ENCODE data around the gene FAM174B.

FAM174B gene

DNA sequence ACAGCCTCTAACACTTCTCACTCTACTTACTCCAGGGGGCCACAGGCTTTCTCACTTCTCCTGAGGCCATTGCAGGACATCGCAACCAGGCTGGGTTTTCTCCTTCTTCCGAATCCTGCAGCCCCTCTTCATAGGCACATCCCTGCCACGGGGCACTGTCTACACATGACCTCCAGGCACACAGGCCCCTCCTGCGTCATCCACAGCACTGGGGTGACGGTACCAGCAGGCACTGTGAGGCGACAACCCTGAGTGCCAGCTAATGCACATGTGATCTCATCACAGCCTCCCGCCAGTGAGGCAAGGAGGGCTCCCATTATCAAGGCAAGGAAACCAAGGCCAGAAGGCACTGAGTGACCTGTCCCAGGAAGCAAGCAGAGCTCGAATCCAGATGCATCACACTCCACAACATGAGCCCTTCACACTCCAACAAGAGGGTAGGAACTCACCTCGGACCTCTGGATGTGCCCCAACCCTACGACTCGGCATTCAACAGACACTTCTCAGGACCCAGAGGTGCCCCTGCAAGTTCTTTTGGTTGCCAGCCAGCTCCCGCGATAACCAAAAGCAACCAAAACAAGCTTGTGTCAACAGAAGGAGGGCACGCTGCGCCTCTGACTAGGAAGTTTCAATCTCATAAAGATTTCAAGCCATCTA is 16.7 kb downstream of the FAM174B start:
- peak; percentile 48 for DNase-seq

DNA sequence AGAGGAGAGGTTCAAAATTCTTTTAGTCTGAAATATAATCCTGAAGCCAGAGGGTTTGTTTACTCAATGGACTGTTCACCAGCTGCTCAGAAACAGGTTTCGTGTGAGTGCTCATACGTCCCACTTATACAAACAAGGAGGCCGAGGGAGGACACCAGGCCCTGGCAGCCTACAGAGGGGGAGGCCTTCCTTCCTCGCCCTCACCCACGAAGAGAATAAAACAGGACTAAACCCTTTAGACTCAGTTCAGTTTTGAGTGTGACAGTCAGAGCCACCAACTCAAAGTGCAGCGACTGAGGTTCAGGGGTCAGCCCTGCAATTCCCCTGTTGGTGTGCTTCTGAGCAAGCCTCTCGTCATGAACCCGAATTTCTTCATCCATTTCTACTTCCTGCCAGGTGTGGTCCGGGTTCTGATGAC is 17.3 kb downstream of the FAM174B start:
- DNase-seq, result peak; percentile 80

DNA sequence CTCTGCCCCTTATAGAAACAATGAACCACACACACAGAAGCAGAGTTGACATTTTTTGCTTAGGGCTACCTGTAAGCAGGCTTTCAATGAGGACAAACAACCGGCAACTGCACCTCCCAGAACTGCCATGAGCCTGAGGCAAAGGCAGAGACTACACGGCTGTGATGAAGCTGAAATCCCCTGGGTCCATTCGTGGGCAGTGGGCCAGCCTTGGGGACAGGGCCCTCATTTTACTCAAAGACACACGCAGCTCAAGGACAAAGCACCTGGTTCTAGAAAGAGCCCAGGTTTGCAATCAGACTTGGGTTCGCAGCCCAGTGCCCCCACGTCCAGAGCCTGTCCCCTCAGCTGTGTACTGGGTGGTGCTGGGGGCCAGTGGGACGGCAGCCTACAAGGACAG is 17.9 kb downstream of the FAM174B start:
- no peak for DNase-seq

DNA sequence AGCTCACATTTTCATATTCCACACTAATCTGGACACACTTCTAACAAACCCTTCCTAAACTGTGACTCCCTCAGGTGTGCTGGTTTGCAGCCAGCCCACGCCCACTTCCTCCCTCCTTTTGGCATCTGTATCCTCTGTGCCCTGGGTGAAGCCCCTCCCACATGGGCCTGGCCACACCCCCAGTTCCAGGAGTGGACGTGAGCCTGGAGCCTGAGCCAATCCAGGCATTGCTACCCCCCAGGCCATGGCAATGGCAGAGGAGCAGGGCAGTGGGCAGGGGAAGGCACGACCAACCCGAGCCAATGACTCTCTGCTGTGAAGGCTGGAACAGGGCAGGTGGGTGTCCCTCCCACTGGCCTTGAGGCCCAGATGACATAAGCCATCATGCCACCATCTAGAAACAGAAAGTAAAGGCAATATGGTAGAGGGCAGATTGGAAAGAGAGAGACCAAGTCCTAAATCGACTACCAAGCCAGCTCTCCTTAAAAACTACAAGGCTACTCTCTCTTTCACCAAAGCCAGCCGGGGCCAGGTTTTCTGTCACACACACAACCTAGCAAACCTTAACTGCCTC is 18.6 kb downstream of the FAM174B start:
- no peak for DNase-seq

DNA sequence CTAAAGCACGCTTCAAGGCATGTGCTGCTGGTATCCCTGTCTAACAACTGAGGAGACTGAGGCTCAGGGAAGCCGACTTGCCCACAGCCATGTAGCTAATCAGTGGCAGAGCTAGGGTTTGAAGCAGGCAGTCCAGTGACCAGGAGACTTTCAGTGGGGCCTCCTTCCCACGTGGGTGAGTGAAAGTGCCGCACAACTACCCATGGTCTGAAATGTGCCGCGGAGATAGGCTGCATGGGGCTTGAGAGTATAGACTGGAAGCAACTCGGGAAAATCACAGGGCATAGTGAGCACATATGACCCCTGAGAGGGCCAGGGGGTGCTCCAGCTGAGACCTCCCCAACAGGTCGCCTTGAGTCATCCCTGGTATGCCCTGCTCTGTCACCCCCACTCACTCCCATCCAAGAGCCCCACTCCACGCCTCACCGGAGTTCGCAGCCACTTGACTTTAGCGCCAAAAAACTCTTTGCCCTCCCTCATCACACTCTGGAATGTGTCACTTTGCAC is 19.1 kb downstream of the FAM174B start:
- DNase-seq, result no peak

DNA sequence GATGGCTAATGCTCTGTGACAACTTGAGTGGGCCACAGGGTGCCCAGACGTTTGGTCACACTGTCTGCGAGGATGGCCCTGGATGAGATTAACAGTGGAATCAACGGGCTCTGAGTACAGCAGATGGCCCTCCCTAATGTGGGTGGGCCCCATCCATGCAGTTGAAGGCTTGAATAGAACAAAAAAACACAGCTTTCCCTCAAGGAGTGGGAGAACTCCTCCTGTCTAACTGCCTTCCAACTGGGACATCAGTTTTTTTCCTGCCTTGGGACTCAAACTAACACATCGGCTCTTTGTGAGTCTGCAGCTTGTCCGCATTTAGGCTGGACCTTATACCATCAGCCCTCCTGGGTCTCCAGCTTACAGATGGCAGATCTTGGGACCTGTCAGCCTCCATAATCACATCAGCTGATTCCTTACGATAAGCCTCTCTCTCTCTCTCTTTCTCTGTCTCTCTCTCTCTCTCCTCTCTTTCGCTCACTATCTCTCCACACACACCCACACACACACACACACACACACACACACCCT is 20.8 kb downstream of the FAM174B start:
- no peak for DNase-seq

DNA sequence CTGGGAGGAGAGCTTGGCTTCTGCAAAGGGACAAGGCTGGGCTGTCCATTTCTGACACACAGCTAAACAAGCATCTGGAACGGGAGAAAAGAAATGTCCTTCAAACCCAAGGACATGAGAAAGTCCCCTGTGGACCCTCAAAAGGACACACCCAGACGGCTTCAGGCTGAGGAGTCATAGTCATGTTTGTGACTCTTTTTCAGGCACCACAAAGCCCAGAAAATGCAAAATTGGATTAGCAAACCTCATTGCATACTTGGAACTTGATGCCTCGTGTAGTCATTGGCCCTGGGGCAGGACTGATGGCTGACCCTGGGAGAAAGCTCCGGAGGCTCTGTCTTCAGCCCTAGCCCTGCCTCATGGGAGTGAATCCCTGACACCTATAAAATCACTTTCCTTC is 21.5 kb downstream of the FAM174B start:
- no peak for DNase-seq

DNA sequence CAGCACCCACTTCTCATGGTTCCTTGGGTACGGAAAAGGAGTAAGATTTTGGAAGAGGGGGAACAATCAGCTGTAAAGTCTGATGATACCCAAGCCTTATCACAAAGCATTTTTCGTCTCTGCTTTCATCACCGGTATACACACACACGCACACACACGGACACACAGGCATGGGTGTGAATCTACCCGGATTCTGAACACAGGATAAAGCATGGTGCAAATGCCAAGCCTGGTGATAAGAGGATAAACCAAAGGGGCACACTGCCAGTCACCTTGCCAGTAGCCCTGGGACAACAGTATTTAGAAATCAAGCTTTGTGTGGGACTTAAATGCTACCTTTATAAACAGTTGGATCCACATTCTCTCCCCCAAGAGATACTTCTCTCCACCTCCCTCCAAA is 22.2 kb downstream of the FAM174B start:
- no peak for DNase-seq

DNA sequence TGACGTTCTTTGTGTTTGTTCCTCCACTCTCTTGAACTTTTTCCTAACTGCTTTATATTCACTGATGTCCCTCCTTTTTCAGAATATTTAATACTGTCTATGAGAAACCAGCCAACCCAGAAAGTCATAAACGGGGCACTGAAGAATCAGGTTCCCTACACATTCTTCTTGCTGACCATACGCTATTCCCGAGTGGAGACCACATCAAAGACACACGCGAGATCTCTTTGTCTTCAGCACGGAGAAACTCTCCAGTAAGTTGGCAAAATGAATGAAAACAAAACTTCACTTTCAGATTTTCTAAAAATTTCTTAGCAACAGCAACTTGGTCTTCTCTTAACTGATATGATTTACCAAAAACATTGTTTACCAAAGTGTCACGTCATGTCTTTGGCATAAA is 22.6 kb downstream of the FAM174B start:
- DNase-seq, result no peak

DNA sequence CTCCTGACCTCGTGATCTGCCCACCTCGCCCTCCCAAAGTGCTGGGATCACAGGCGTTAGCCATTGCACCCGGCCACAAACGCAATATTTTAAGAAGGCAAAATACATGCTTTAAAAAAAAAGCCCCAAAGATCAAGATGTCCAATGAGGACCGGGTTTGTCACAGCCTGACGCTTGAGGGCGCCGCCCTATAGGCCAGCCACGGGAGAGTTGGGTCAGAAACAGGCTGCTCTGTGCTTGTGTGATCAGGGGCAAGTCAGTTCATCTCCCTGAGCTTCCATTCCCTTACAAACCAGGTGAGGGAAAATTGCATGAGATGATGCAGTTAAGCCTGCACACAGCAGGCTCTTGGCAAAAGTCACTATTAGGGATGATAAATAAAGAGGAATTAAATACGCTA is 23.9 kb downstream of the FAM174B start:
- DNase-seq, result no peak

DNA sequence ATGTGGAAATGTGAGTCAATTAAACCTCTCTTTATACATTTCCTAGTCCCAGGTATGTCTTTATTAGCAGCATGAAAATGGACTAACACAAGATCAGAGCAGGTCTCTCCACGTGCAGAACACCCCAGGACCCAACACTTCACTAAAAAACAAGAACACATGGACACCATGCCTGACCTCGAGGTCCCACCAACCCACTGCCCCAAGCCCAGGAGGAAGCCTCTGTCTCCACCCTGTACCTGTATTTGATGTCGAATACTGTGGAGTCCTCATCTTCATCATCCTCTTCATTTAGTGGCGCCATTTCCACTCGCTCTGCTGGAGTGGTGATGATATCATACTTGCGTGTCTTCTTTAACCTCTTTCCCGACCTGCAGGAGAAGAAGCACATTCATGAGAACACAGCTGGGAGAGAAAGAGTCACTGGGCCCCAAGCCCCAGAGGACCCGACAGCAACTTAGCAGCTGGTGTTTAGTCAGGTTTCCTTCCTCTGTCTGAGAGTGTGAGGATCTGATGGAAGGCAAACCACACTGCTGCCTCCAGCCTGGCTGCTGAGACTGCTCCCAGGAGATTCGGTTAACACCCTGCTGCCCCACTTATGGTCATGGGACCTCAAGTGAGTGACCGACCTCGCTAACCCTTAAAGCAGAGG is 25.5 kb downstream of the FAM174B start:
- DNase-seq, result no peak

DNA sequence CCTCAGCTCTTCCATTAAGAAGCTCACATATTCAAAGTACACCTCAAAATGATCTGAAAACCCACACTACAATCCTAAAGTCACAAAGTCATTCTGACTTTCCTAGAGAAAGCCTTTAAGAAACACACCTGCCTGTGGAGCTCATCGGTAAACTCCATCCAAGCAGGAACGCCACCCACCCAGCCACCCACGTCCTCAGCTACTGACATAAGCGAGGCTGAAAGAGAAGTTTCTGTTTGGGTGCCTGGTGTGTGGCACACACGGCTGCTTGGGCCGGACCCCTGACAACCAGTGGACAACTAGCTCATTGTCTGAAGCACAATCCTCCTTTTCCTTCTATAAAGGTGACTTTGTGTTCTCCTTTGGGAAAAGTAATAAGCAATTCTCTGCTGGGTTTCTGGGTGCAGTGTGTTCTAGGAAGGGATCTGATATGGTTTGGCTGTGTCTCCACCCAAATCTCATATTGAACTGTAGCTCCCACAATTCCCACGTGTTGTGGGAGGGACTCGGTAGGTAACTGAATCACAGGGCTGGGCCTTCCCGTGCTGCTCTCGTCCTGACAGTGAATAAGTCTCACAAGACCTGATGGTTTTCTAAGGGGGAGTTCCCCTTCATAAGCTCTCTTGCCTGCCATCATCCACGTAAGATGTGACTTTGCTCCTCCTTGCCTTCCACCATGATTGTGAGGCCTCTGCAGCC is 26.1 kb downstream of the FAM174B start:
- DNase-seq, result no peak

DNA sequence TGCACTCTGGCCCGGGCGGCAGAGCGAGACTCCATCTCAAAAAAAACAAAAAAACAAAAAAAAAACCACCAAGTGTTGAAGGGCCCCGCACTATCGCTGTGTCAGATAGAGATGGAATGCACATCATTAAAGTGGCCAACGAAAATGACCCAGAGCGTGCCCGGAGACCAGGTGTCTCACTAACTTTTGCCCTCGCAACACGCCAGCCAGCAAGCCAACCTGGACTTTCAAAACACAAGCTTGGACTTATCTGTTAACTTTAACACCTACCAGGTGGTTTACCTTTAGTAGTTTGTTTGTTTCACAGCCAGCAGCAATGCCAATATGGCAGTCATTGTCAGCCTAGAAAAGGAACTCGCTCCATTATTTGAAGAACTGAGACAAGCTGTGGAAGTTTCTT is 28.6 kb downstream of the FAM174B start:
- no peak for DNase-seq

DNA sequence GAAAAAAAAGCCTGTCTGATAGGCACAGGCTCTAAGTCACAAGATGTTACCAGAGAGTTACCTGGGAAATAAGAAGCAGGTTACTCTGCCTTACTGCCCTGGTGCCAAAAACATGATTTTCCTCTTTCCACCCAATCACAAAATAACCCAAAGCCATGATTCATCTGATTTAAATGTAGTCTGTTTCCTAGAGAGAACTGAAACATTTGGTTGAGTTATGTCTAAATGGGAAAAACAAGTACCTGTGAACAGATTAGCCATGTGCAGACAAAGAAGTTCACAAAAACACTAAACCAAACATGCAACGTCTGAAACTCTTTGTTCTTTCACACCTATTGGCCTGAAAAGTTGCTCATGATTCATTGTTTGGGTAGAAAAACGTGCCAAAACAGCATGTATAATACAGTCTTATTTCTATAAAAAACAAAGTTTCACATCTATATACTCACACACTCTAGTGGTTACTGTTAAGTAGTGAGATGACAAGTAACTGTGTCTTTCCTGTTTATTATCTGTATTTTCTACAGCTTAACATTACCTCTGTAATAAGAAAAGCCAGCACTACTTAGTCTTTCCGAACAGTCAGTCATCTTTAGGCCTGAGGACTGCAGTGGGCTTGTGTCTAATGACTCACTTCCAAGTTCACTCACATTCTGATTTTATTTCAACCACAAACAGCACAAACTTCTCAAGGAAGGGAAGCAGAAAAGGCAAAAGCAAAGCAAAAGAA is 30.2 kb downstream of the FAM174B start:
- DNase-seq, result no peak

DNA sequence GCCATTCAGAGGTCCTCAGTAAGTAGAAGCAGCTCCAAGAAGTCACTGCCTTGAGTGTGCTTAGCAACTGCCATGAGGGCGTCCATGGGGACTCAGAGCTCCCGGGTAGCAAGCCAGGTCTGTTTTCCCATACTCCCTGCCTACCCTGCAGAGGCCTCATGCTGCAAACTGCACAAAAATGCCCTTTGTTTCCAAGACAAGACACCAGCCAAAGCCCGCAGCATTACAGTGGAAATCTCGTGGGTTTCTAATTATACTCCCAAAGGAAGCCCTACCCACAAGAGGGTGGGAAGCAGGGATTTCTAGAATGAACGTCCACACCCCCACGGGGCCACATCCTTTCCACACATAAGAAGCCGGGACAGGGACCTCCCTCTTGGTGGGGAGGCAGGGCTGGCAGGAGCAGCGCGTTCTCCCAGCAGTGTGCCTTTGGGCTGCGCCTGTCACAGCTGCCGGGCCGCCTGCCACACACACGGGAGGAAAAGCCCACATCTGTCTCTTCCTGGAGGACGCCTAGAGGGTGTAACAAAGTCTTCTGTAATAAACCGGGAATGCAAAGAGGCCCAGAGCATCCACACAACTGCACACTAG is 31.1 kb downstream of the FAM174B start:
- DNase-seq, result no peak

DNA sequence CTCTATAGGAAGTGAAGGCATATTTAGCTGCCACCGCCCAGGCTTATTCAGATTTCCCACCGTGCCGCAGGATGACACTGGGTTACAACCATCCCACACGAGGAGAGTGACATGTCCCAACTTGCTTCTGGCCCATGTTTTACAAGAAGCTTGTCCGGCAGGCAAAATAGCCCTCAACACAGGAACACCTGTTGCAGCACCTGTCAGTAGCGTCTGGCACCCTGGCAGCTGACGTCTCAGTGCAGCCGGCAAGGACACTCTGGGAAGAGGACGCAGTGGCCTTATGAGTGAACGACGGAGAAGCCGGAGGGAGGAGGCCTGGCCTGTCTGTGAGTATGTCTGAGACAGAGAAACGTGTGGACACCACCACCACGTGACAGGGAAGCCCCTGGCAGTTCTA is 32.1 kb downstream of the FAM174B start:
- DNase-seq, result peak; percentile 90

DNA sequence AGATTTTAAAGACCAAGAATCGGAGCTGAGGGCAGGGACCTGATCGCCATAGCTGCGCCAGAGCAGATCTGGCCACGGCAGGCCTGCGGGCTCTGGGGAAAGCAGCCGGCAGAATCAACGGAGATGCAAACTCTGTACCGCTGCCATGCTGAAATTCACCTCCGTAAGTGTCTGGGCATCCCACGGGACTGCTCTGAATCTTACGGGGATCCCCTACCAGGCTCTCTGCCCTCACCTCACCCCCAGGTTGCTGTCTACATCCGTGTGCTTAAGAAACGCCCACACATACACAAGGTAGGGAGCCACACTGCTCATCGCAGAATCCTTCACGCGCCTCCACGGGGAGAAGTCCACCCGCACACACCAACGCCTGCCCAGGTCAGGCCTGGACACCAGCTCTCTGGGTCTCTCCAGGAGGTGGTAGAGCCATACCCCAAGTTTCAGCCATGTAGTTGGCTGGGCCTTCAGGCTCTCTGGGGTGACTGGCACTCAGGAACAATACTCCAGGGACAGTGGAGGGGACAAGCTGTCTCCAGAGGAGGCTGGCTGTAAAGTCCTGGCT is 33.5 kb downstream of the FAM174B start:
- DNase-seq, result no peak

DNA sequence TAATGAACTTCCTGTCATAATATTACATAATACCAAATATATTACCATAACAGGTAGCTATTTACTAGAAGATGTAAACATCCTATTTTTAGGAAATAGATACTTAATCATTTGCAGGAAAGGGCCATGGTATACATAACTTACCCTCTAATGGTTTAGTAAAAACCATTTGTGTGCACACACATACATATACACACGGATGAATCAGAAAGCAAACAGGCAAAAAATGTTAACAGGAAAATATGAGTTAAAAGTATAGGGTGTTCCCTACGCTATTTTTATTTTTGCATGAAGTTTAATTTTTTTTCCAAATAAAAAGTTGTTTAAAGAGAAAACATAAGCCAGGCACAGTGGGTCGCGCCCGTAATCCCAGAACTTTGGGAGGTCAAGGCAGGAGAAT is 34.6 kb downstream of the FAM174B start:
- no peak for DNase-seq

DNA sequence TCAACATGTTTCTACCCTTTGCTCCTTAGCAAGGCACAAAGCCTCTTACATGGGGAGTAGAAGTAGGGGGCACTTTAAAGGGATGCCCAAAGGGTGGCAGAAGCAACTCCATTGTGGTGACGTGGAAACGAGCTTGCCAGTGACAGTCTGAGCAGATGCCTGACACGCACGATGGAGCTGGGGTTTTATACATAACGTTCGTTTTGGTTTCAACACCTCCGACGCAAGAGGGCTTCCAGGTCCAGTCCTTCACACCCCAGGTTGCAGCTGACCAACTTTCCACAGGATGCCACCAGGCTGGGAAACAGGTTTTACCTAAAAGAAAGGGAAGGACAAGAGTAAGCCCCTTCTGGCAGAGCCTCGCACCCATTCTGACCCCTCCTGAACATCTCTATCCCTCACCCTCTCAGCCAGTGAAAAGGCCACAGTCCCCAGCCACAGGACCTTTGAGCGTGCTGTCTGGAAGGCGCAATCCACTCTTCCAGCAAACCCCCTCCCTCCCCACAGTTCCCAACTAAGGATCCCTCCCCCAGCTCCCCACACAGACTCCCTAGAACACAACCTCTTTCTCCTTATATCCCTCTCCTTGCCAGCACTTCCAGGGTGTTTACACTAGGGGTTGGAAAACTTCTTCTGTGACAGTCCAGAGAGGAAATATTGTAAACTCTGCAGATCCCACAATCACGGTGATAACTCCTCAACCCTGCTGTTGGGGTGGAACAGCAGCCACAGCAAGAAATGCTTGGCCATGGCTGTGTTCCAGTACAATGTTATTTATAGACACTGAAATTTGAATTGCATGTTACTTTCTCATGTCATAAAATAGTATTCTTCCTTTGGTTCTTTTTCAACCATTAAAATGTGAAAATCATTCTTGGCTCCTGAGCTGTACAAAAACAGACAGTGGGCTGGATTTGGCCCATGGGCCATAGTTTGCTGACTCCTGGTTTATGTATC is 36.2 kb downstream of the FAM174B start:
- DNase-seq, result no peak

DNA sequence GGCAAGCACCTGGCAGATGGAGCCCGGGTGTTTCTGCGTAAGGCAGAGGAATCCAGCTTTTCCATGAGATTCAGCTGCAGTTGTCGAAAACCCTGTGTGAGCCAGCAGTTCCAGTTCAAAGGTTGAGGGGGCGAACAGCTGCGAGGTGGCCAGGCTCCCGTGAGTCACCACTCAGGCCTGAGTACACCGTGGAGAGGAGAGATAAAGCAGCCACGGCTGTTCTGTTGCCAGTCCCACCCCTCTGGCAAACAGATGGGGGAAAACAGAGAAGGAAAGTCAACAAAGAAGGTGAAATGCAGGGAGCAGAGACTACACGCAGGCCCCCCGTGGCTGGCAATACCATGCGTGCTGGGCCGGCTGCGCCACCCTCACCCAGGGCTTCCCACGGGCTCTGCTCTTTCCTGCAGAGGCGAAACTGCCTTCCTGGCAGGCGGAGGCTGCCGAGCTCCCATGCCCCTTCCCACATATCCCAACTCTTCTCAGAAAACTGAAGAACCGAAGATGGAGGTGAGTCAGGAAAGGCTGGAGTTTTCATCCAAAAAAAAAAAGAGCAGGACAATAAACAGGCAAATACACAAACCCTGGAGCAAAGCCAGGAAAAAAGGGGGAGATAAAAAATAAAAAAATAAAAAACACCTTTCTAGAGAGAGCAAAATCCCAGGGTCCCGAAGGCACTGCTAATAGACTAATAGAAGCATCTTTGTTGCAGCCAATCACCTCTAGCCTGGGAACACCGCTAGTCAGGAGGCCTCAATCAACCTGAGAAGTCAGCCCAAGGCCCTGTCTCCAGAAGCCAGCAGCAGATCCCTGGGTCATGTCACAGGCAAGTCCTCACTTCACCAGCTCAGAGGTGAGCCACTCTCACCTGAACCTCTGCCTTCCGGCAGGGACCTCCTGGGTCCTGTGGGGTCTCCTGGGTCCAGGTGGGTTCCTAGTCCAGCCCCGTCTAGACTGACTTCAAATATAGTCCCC is 37.7 kb downstream of the FAM174B start:
- DNase-seq, result no peak
